CD14-positive monocyte (primary cell): ENCODE data around the gene EPHB4. TPM values are rescaled to one million over a fixed set of nuclear protein-coding genes. Genes with fewer than 3 reads are reported as not detected.
A peak's percentile ranks its signal among the peaks of the same experiment; 100 is the strongest.

Source experiments
- DNase-seq, 3 donors: peaks; one replicate each; pipeline ENCODE4 v3.0.0-alpha.2; 2011 to 2022
- H2AFZ ChIP-seq: 2 replicates; pipeline ENCODE4 v1.6.0; 2012; ENCODE audit warnings: mild to moderate bottlenecking, low read depth, low read length, inconsistent platforms; ENCODE audit not compliant: insufficient read depth, poor library complexity, severe bottlenecking
- H3K27ac ChIP-seq, 2 donors: 1 replicate in 1 of 2; 2 replicates in 1 of 2; pipeline ENCODE4 v1.5.1; 2012 to 2013; ENCODE audit warnings: low read length in 2 of 2, control low read depth in 1 of 2, inconsistent platforms in 1 of 2, low read depth in 1 of 2, mild to moderate bottlenecking in 1 of 2
- H3K27me3 ChIP-seq, 2 donors: one replicate each; pipeline versions ENCODE4 v1.6.0 to v1.6.1; 2011 to 2013; ENCODE audit warnings: low read length in 2 of 2; ENCODE audit not compliant: control insufficient read depth in 2 of 2, insufficient read depth in 2 of 2
- H3K36me3 ChIP-seq, 2 donors: replicated peaks in 1 of 2; 1 replicate in 1 of 2; 2 replicates in 1 of 2; pipeline versions ENCODE4 v1.5.1 to v1.6.1; 2012 to 2013; ENCODE audit warnings: low read length in 2 of 2, control low read depth in 1 of 2, inconsistent platforms in 1 of 2, mild to moderate bottlenecking in 1 of 2; ENCODE audit not compliant: insufficient read depth in 2 of 2, control insufficient read depth in 1 of 2
- H3K4me1 ChIP-seq, 2 donors: 1 replicate in 1 of 2; 2 replicates in 1 of 2; pipeline versions ENCODE4 v1.5.1 to v1.6.1; 2012 to 2013; ENCODE audit warnings: low read length in 2 of 2, control low read depth in 1 of 2, inconsistent platforms in 1 of 2, mild to moderate bottlenecking in 1 of 2, moderate library complexity in 1 of 2; ENCODE audit not compliant: insufficient read depth in 2 of 2, control insufficient read depth in 1 of 2
- H3K4me2 ChIP-seq: replicated peaks from 2 replicates; pipeline ENCODE3; 2012; ENCODE audit warnings: low read length, moderate library complexity, mild to moderate bottlenecking; ENCODE audit not compliant: poor library complexity, severe bottlenecking; ENCODE audit errors: extremely low read depth
- H3K4me3 ChIP-seq, 3 experiments: fragments of 200-600 bp in 1 of 3; sonication (generic) in 1 of 3; replicated peaks in 1 of 3; 1 replicate in 2 of 3; 2 replicates in 1 of 3; pipeline ENCODE4 v1.5.1; 2011 to 2013; ENCODE audit warnings: low read length in 3 of 3, mild to moderate bottlenecking in 3 of 3, control low read depth in 2 of 3, low read depth in 2 of 3, inconsistent platforms in 1 of 3, moderate library complexity in 1 of 3
- H3K79me2 ChIP-seq: 2 replicates; pipeline ENCODE4 v1.6.0; 2012; ENCODE audit warnings: mild to moderate bottlenecking, control low read depth, inconsistent platforms, low read length, moderate library complexity; ENCODE audit not compliant: insufficient read depth
- H3K9ac ChIP-seq: 2 replicates; pipeline ENCODE4 v1.6.0; 2017; ENCODE audit warnings: low read length, mild to moderate bottlenecking; ENCODE audit not compliant: insufficient read depth, poor library complexity, severe bottlenecking
- H3K9me3 ChIP-seq, 2 donors: replicated peaks in 1 of 2; 1 replicate in 1 of 2; 2 replicates in 1 of 2; pipeline versions ENCODE4 v1.5.1 to v1.6.1; 2012 to 2013; ENCODE audit warnings: low read length in 2 of 2, control low read depth in 1 of 2; ENCODE audit not compliant: control insufficient read depth in 1 of 2, insufficient read depth in 1 of 2
- H4K20me1 ChIP-seq: 2 replicates; pipeline ENCODE4 v1.6.0; 2012; ENCODE audit warnings: mild to moderate bottlenecking, low read length, control low read depth, moderate library complexity; ENCODE audit not compliant: insufficient read depth
- H3K27ac Mint-ChIP-seq, 7 donors: one replicate each; pipeline ENCODE4 v1.8.0; 2020; ENCODE audit warnings: mild to moderate bottlenecking in 7 of 7, mixed read lengths in 7 of 7, moderate library complexity in 6 of 7, inconsistent platforms in 2 of 7
- H3K27me3 Mint-ChIP-seq, 3 donors: one replicate each; pipeline ENCODE4 v1.8.0; 2021 to 2022; ENCODE audit warnings: low read depth in 3 of 3, mild to moderate bottlenecking in 3 of 3, mixed read lengths in 3 of 3, moderate library complexity in 3 of 3, inconsistent platforms in 1 of 3
- H3K36me3 Mint-ChIP-seq, 2 donors: one replicate each; pipeline ENCODE4 v1.8.0; 2020; ENCODE audit warnings: mixed read lengths in 2 of 2, inconsistent platforms in 1 of 2, mild to moderate bottlenecking in 1 of 2
- H3K4me1 Mint-ChIP-seq: one replicate; pipeline ENCODE4 v1.8.0; 2020; ENCODE audit warnings: mild to moderate bottlenecking, mixed read lengths
- H3K4me3 Mint-ChIP-seq, 2 donors: one replicate each; pipeline ENCODE4 v1.8.0; 2020; ENCODE audit warnings: mild to moderate bottlenecking in 2 of 2, mixed read lengths in 2 of 2, moderate library complexity in 1 of 2
- H3K9me3 Mint-ChIP-seq, 7 donors: one replicate each; pipeline ENCODE4 v1.8.0; 2020 to 2022; ENCODE audit warnings: mixed read lengths in 7 of 7, mild to moderate bottlenecking in 6 of 7, moderate library complexity in 6 of 7, inconsistent platforms in 2 of 7
- WGBS: methylation state at CpG from one replicate; pipeline ENCODE4 v1.1.5; 2013; ENCODE audit warnings: missing lambda C conversion rate; ENCODE audit not compliant: insufficient coverage; 5-methylcytosine and 5-hydroxymethylcytosine counted together
- intact Hi-C, 2 donors: fragments of 100-400 bp; cut with micrococcal nuclease; formaldehyde crosslinking; loops; one replicate each; pipeline versions ENCODE4 v1.15.0 to v1.15.1; 2023
- polyA plus RNA-seq, 3 donors: library from polyadenylated mRNA; depleted of rRNA in 1 of 3; unstranded in 2 of 3; stranded (reverse) in 1 of 3; fragments of 300-500 nt in 2 of 3; fragments of >200 nt in 1 of 3; fragmentation: Illumina TruSeq in 2 of 3; gene quantifications; 1 replicate in 2 of 3; 2 replicates in 1 of 3; pipeline ENCODE4 v1.2.3, GENCODE V29; 2012 to 2021
- TF ChIP-seq, protein P1 (sequence below): fragments of 200-600 bp; IDR thresholded peaks from one replicate; pipeline ENCODE4 v1.8.0; 2022; ENCODE audit warnings: antibody characterized with exemption, mild to moderate bottlenecking

Gene EPHB4
- polyA plus RNA-seq, 3 donors: 5.0 to 6.5 (median 5.7) TPM

DNA sequence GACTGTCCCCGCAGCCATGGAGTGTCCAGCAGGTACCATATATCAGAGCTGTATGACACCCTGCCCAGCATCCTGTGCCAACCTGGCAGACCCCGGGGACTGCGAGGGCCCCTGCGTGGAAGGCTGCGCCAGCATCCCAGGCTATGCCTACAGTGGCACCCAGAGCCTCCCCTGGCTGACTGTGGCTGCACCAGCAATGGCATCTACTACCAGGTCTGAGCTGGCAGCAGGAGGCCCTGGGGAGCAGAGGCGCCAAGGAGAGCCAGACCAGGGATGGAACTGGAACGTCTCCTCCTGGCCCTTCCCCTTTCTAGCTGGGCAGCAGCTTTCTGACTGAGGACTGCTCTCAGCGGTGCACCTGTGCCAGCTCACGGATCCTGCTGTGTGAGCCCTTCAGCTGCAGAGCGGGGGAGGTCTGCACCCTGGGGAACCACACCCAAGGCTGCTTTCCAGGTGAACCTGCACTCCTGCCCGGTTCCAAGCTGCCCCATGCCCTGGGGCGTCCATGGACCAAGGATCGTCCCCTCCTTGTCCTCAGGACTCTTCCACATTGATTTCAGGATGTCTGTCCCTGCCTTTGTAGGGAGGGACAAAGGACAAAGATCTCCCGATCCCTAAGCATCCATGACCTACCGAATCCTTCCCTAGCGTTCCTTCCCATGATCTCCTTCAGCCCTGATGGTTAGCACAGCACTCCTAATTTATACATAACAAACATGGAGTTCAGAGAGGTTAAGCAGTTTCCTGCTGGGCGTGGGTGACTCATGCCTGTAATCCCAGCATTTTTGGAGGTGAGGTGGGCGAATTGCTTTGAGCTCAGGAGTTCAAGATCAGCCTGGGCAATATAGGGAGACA, 33.3 kb downstream of the EPHB4 start:
- intact Hi-C loops: no loop called here
- no peak overlapping the region for H3K4me2 ChIP-seq
- no peak overlapping the region for H3K4me3 Mint-ChIP-seq

DNA sequence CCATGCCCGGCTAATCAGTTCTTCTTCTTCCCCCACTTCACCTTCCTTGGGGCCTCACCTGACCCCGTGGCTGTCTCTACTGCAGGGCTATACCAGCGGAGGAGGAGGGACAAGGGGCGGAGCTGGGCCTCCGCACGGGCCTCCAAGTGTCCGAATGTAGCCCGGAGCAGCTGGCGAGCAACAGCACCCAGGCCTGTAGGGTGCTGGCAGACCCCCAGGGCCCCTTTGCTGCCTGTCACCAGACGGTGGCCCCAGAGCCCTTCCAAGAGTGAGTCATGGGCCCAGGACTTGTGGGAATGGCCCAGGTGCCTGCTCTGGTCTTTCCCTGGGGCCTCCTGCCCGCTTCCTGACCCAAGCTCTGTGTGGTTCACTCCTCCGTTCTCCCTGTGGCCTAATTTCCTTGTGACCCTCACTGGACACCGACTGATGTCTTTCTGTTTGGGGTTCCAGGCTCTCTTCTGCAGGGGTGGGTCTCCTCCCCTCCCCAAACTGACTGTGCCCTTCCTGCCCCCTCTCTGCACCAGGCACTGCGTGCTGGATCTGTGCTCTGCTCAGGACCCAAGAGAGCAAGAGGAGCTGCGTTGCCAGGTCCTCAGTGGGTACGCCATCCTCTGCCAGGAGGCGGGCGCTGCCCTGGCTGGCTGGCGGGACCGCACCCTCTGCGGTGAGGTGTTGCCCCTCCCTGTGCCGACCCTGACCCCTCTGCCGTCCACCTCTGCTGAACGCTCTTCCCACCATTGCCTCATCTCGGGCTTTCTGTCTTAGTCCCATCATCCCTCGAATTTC, 35.2 kb downstream of the EPHB4 start:
- Histone ChIP-seq H3K4me1 (no peaks in the 10 kb centered on the region), H3K9ac (no peak overlapping the region), H3K79me2 (no peaks in the 10 kb centered on the region), H4K20me1 (no peaks in the 10 kb centered on the region), H3K27ac (no peak overlapping the region), H2AFZ (no peak overlapping the region), H3K9me3 (no peaks in the 10 kb centered on the region), H3K27me3 (no peaks in the 10 kb centered on the region), H3K4me3 (no peak overlapping the region), H3K36me3 (no peaks in the 10 kb centered on the region), H3K4me2 (no peak overlapping the region)
- WGBS: 91% methylated on average over 26 of the region's 26 CpGs
- DNase-seq: no peak
- peak overlapping the region in 1 of 7 donors; percentile 55 for H3K27ac Mint-ChIP-seq
- TF ChIP-seq, protein P1, sequence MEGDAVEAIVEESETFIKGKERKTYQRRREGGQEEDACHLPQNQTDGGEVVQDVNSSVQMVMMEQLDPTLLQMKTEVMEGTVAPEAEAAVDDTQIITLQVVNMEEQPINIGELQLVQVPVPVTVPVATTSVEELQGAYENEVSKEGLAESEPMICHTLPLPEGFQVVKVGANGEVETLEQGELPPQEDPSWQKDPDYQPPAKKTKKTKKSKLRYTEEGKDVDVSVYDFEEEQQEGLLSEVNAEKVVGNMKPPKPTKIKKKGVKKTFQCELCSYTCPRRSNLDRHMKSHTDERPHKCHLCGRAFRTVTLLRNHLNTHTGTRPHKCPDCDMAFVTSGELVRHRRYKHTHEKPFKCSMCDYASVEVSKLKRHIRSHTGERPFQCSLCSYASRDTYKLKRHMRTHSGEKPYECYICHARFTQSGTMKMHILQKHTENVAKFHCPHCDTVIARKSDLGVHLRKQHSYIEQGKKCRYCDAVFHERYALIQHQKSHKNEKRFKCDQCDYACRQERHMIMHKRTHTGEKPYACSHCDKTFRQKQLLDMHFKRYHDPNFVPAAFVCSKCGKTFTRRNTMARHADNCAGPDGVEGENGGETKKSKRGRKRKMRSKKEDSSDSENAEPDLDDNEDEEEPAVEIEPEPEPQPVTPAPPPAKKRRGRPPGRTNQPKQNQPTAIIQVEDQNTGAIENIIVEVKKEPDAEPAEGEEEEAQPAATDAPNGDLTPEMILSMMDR: no peak
- no peaks in the 10 kb centered on the region for H3K36me3 Mint-ChIP-seq
- no peaks in the 10 kb centered on the region for H3K4me1 Mint-ChIP-seq
- H3K27me3 Mint-ChIP-seq: peaks cover 2 to 12% (median 3%) of the 10 kb centered on the region in 3 donors
- intact Hi-C loops: no loop called here
- H3K9me3 Mint-ChIP-seq: peaks cover 0 to 2% (median 0%) of the 10 kb centered on the region in 7 donors
- no peak overlapping the region for H3K4me3 Mint-ChIP-seq

More for the DNA sequence above, 33.3 kb downstream of the EPHB4 start:
- peaks cover 2 to 4% of the 10 kb centered on the region in 2 donors for H3K4me1 ChIP-seq
- peaks cover 1 to 10% (median 2%) of the 10 kb centered on the region in 3 donors for H3K27me3 Mint-ChIP-seq
- H3K9ac ChIP-seq: no peak overlapping the region
- H3K27ac Mint-ChIP-seq: peak overlapping the region in 1 of 7 donors; percentile 18
- no peak for DNase-seq
- peaks cover 6% of the 10 kb centered on the region for H3K4me1 Mint-ChIP-seq
- peaks cover 0 to 2% (median 0%) of the 10 kb centered on the region in 7 donors for H3K9me3 Mint-ChIP-seq
- H3K27ac ChIP-seq: no peak overlapping the region
- 84% methylated on average over 12 of the region's 18 CpGs for WGBS
- H3K36me3 Mint-ChIP-seq: no peaks in the 10 kb centered on the region
- H3K27me3 ChIP-seq: no peaks in the 10 kb centered on the region
- no peaks in the 10 kb centered on the region for H4K20me1 ChIP-seq
- TF ChIP-seq, protein P1: no peak
- H3K79me2 ChIP-seq: no peaks in the 10 kb centered on the region
- H3K9me3 ChIP-seq: no peaks in the 10 kb centered on the region
- no peaks in the 10 kb centered on the region for H3K36me3 ChIP-seq
- no peak overlapping the region for H2AFZ ChIP-seq
- no peak overlapping the region for H3K4me3 ChIP-seq
